Ovary (tissue), 3 donors: ENCODE measurements around the gene TCEAL4.

Experiments used
- EP300 ChIP-seq: sonication (generic); formaldehyde crosslinking; IDR thresholded peaks from one replicate; pipeline ENCODE4 v1.6.1; 2017; ENCODE audit warnings: antibody characterized with exemption
- POLR2A ChIP-seq: fragments of 450-650 bp; IDR thresholded peaks from one replicate; pipeline ENCODE4 v1.6.1; 2017; ENCODE audit warnings: antibody characterized with exemption, mild to moderate bottlenecking, moderate library complexity
- TF ChIP-seq, protein P1 (sequence below), 3 donors: fragments of 450-650 bp in 2 of 3; fragments of 200-600 bp in 1 of 3; IDR thresholded peaks; one replicate each; pipeline versions ENCODE4 v1.5.1 to v1.8.0; 2016 to 2022; ENCODE audit warnings: antibody characterized with exemption in 3 of 3, mild to moderate bottlenecking in 1 of 3
- donor health status: DM: no; HTN: no; CAD: no.

DNA sequence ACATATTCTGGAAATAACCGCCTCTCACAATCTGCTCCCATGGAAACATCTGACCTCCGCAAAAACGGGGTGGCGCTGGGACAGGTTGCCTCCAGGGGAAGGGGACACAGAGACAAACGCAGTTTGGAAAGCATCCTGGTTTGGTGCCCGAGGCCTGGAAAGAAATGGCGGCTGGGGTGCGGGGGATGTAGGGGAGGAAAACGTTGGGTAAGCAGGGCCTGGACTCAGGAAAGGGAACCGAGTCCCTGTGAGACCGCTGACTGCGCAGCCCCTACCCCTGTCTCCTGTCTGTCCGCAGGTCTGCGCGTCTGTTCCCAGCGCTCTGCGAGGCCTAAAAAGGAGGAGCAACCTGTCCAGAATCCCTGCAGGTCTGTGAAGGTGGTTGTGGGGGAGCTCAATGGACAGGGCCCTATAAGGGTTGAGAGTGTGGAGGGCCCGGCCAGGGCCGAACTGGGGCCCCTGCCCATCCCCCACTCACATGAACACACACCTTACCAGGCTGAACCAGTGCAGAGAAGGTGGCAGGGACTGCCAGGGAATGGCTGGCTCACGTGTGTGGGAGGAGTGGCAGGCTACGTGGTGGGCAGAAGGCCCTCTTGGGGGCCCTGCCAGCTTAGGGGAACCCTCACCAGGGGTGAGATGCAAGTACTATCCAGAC lies 23.1 kb downstream of the TCEAL4 start:
- TF ChIP-seq, protein P1, sequence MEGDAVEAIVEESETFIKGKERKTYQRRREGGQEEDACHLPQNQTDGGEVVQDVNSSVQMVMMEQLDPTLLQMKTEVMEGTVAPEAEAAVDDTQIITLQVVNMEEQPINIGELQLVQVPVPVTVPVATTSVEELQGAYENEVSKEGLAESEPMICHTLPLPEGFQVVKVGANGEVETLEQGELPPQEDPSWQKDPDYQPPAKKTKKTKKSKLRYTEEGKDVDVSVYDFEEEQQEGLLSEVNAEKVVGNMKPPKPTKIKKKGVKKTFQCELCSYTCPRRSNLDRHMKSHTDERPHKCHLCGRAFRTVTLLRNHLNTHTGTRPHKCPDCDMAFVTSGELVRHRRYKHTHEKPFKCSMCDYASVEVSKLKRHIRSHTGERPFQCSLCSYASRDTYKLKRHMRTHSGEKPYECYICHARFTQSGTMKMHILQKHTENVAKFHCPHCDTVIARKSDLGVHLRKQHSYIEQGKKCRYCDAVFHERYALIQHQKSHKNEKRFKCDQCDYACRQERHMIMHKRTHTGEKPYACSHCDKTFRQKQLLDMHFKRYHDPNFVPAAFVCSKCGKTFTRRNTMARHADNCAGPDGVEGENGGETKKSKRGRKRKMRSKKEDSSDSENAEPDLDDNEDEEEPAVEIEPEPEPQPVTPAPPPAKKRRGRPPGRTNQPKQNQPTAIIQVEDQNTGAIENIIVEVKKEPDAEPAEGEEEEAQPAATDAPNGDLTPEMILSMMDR (IDR thresholded peaks at IDR 0.05): no peak
- no peak for TF ChIP-seq EP300
- TF ChIP-seq POLR2A: no peak
